GM15510 (cell line): ENCODE results near the gene EEF1A2.

Source experiments
- POLR2A ChIP-seq: IDR thresholded peaks from 3 replicates; pipeline ENCODE4 v1.6.1; 2011; ENCODE audit warnings: borderline replicate concordance; ENCODE audit not compliant: insufficient read length; ENCODE audit errors: extremely low read depth

Gene EEF1A2

GRCh38 chr20:63531686-63532448 lies 33.0 kb upstream of the EEF1A2 start:
- no peak for TF ChIP-seq POLR2A

DNA sequence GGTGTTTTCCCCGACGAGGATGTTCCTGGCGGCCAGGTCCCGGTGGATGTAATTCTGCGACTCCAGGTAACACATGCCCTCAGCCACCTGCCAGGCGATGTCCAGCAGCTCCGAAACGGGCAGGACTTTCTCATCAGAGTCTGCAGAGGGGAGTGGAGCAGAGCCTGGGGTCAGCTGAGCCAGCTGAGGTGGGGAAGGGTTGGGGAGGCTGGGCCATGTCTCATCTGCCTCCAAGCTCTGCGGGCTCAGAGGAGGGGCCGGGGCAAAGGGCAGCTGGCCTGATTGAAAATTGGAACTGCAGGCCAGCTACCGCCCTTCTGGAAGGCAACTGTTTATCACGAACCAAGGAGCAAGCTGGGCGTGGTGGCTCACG lies 31.9 kb upstream of the EEF1A2 start:
- no peak for TF ChIP-seq POLR2A

DNA sequence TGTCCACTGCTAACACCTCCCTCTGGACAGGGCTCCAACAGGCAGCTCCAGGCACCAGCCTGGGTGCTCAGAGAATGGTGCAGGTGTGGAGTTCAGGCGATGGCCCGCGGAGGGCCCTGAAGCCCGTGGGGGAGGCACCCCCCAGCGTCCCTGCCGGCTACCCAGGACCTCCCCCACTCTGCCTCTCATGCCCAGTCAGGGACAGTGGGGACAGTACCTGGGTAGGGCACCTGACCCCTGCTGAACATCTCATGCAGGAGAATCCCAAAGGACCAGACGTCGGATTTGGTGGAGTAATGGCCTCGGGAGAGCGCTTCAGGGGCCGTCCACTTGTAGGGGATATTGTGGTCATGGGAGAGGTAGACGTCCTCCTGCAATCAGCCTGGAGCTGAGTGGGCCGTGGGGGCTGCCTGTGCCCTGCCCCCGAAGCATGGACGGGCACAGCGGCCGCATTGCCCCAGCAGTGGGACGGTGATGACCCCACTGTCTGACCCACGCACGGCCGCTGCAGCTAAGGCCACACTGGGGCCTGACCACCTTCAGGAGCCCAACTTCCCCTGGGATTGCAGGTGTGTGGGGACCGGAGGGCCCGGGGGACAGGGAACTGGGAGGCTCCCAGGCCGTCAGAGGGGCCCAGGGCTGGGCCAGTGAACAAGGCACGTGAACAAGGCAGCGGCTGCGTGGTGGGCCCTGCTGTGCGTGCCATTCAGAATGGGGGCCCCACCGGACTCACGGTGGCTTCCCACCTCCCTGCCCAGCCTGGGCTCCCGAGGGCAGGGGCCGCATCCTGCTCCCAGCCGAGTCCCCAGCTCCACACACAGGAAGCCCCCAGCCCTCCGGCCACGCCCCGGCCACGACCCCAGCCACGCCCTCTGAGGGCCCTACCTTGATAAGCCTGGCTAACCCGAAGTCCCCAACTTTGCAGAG lies 31.2 kb upstream of the EEF1A2 start:
- TF ChIP-seq POLR2A: no peak

DNA sequence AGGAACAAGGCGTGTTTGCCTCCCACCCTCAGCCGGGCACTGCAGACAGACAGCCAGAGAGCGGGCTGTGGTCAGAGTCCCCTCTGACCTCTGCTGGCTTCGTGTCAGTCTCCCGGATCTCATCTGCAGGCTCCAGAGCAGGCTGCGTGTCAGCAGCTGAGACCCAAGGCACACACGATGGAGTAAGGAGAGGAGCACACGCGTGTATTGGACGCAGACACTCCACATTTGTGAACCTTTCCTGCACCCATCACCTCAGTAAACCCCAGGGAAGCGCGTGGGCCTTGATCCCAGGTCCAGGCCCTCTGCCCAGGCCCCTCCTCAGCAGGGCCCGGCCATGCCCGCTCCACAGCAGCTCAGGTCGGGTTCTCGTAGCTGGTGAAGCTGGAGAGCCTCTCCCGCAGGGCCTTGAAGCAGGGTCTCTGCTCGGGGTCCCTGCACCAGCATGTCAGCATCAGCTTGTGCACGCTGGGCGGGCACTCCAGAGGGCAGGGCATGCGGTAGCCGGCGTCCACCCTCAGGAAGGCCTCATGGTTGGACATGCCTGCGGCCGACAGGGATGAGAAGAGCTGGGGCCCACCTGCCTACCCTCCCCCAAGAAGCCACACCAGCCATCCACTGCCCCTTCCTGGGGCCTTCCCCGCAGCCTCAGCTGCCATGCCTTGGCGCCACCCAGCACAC lies 30.4 kb upstream of the EEF1A2 start:
- TF ChIP-seq POLR2A: no peak

GRCh38 chr20:63527184-63527583 lies 28.3 kb upstream of the EEF1A2 start:
- no peak for TF ChIP-seq POLR2A

GRCh38 chr20:63525971-63526370 lies 27.1 kb upstream of the EEF1A2 start:
- no peak for TF ChIP-seq POLR2A

DNA sequence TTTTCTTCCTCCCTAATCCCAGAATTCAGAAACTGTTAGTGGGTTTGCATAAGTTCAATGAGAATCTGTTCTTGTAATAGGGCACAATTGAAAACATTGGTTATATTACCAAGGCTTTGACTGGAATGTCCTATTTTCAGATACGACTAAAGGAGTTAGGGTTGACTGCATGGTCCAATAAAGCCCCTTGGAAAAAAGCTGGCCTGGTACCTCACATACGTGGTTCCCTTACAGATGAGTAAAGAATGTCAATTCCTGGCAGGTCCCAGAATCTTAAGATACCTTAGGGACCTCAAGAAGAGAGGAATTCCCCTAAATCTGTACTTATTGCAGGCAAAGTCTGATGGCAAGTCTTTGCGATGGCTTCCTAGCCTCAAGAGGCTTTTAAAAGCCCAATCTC lies 26.3 kb upstream of the EEF1A2 start:
- TF ChIP-seq POLR2A: no peak

DNA sequence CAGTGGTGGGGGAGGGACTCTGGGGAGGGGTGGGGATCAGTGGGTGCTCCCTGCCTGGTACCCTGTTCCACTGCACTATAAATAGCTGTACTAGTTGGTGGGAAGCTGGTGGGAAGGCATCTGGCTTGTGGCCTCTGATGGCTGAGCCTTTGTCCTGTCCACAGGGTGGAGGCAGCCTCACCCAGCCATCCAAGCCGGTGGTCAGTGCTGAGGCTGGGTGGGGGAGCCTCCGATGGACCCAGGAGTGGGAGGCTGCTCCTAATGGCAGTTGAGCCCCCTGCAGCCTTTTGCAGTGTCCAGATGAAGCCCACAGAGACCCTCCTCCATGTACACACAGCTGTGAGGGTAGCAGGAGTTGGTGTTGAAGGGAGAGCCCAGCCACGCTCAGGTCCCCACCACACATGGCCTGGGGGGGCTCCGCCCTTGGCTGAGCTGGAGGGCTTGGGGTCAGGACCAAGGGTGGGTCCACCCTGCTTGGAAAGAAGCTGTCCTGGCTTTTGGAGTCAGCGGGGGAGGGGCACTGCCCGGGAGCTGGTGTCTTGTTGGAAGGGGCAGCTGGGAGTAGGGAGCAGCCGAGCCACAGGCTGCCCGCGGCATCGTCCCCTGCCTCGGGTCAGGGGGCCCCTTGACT lies 24.2 kb upstream of the EEF1A2 start:
- TF ChIP-seq POLR2A: no peak

- TF ChIP-seq POLR2A: no peak
These were observed 23.4 kb upstream of the EEF1A2 start for GRCh38 chr20:63522091-63522868.

DNA sequence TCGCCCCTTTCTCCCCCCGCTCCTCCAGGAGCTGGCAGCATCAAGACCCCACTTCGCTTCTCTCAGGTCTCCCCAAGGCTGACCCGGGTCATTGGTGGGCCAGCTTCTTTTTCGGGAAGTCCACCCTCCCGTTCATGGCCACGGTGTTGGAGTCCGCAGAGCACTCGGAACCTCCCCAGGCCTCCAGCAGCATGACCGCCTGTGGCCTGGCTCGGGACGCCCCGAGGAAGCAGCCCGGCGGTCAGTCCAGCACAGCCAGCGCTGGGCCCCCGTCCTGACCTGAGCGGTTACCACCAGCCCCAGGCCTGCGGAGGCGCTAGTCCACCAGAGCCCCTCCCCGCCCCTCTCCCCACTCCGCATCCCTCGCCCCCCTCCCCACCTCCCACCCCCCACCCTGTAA lies 22.7 kb upstream of the EEF1A2 start:
- no peak for TF ChIP-seq POLR2A

- TF ChIP-seq POLR2A: no peak
These were observed 22.2 kb upstream of the EEF1A2 start for GRCh38 chr20:63520934-63521601.

DNA sequence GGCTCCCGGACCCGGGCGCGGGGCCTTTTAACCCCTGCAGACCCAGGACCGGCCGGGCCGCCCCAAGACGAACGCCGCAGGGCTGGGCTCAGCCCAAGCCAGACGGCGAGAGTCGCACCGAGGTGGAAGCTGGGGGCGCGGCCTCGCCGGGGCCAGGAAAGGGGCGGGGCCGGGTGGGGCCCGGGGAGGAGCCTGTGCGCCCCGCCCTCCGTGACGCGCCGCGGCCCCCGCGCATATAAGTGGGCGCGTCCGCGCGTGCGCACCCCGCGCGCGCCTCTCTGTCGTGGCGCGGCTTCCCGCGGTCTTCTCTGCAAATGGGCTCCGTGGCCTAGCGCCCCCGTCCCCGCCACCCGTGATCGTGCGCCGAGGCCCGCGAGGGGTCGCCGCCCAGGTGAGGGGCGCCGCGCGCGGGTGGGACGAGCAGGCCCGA lies 21.6 kb upstream of the EEF1A2 start, which contains the start of gene PPDPF:
TSS of gene PPDPF (plus strand) at position 262 of the 430 bp plus-strand sequence. CDS start 544 bp downstream, outside the sequence.
- peak; percentile 99 for TF ChIP-seq POLR2A

DNA sequence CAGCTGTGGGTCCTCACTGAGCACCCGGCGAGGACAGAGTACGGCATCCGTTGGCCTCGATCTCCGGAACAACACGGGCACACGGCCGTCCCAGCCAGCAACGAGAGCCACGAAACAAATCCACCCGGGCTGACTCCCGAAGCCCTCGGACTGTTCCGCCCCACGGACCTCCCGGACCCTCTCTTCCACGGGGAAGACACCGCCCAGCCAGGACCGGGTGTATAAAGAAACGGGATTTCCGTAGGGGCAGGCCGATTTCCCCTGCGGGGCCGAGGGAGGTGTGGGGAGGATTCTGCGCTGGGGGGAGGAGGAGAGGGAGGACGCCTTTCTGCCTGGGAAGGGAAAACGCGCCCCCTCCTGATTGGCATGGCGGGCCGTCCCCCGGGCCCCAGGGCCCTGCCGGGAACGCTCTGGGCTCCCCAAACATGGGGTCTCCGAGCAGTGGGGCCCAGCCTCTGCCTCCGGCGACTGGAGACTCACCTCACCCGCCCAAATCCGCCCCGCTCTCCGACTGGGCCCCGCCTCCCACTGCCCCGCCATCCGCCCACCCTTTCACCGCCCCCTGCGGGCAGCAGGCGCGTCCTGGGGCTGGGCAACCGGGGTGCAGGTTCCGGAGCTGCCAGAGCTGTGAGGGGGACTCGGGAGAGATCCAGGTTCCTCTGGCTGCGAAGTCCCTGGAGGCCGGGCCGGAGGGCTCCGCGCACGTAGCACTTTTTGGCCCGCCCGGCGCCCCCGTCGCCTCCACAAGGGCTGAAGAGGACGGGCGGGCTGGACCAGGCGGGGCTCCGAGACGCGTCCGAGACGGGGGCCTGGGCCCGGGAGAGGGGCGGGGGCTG lies 21.0 kb upstream of the EEF1A2 start:
- no peak for TF ChIP-seq POLR2A

- TF ChIP-seq POLR2A: no peak
These were observed 20.2 kb upstream of the EEF1A2 start for GRCh38 chr20:63518946-63519667.
